Central memory CD8-positive, alpha-beta T cell (primary cell): ENCODE measurements around the gene C15orf39.
"Not testable (repeated sequence)": the region's sequence is repeated elsewhere in the genome, so short reads cannot be mapped to it uniquely, and the experiment has no call there.

Source experiments
- ATAC-seq: fragments of 150-1000 bp; cut with Tn5 transposase; replicated peaks from 2 replicates; pipeline ENCODE4 v1.10.0; 2022; ENCODE audit warnings: mild to moderate bottlenecking, moderate FRiP score, moderate number of reproducible peaks; ENCODE audit not compliant: poor library complexity, severe bottlenecking; ENCODE audit errors: extremely low read depth
- DNase-seq, 2 donors: peaks; one replicate each; pipeline ENCODE4 v3.0.0; 2021; ENCODE audit warnings: low spot score in 2 of 2
- H3K27ac Mint-ChIP-seq: one replicate; pipeline ENCODE4 v1.8.0; 2022; ENCODE audit warnings: low read depth, mild to moderate bottlenecking, moderate library complexity, mixed read lengths
- H3K27me3 Mint-ChIP-seq: one replicate; pipeline ENCODE4 v1.8.0; 2022; ENCODE audit warnings: mixed read lengths
- H3K36me3 Mint-ChIP-seq: one replicate; pipeline ENCODE4 v1.8.0; 2022; ENCODE audit warnings: mild to moderate bottlenecking, moderate library complexity, mixed read lengths; ENCODE audit not compliant: insufficient read depth
- H3K4me1 Mint-ChIP-seq: one replicate; pipeline ENCODE4 v1.8.0; 2022; ENCODE audit warnings: mixed read lengths
- H3K4me3 Mint-ChIP-seq: one replicate; pipeline ENCODE4 v1.8.0; 2022; ENCODE audit warnings: mild to moderate bottlenecking, moderate library complexity, mixed read lengths
- H3K9me3 Mint-ChIP-seq: one replicate; pipeline ENCODE4 v1.8.0; 2022; ENCODE audit warnings: mixed read lengths

C15orf39 gene

DNA sequence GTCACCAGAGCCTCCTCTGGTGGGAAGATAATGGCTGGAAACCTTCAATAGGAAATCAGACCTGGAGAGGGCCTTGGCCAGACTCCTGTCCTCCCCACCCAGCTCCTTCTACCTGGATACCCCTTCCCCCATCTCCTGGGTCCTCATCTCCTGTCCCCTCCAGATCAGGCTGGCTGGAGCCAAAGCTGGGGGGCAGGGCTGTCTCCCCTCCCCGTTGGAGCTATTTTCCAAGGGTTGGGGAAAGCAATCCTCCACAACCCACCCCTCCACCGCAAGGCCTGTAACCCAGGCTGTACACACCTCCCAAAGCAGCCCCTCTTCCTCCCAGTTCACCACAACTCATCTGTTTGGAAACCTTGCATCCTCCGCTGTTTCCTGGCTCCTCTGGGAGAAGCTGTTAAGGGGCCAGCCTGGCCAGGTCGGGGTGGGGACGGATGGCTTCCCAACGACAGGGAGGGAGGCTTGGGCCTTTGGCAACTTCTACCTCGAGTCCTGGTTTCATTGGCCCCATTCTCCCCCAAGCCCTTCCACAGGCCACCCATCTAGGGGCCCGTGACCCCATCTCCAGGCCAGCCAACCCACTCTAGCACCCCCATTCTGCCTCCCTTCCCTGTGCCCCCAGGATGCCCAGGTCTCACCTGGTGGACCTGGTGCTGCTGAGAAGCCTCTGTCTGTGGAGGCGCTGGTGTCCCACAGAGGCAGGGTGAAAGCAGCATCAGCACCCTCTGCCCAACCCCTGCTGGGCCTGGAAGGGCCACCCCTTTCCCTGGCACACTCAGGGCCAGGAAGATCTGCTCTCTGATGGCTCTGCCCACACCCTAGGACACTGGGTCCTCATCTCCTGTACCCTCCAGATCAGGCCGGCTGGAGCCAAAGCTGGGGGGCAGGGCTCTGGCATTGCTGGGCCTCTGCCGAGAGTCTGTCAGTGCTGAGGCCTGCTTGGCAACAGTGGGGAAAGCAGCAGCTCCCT is 34.4 kb downstream of the C15orf39 start:
- DNase-seq = no peak

GRCh38 chr15:75237316-75237982 is 35.8 kb downstream of the C15orf39 start:
- DNase-seq (no peak), ATAC-seq (no peak)
- H3K36me3 Mint-ChIP-seq = no peaks in the 10 kb centered on the region
- no peaks in the 10 kb centered on the region for H3K4me1 Mint-ChIP-seq
- H3K27ac Mint-ChIP-seq = no peak overlapping the region
- peaks cover 45% of the 10 kb centered on the region for H3K27me3 Mint-ChIP-seq
- H3K9me3 Mint-ChIP-seq = no peaks in the 10 kb centered on the region
- no peak overlapping the region for H3K4me3 Mint-ChIP-seq

More for the DNA sequence above, 34.4 kb downstream of the C15orf39 start:
- Mint-ChIP-seq H3K4me3 (no peak overlapping the region), H3K27ac (no peak overlapping the region), H3K36me3 (no peaks in the 10 kb centered on the region), H3K4me1 (no peaks in the 10 kb centered on the region), H3K9me3 (no peaks in the 10 kb centered on the region), H3K27me3 (peaks cover 59% of the 10 kb centered on the region)
- ATAC-seq = no peak

- Mint-ChIP-seq H3K4me1 (no peaks in the 10 kb centered on the region), H3K9me3 (no peaks in the 10 kb centered on the region), H3K27me3 (peaks cover 38% of the 10 kb centered on the region), H3K27ac (no peak overlapping the region), H3K4me3 (no peak overlapping the region), H3K36me3 (no peaks in the 10 kb centered on the region)
- DNase-seq = no peak
- no peak for ATAC-seq
These were observed 36.5 kb downstream of the C15orf39 start for GRCh38 chr15:75238150-75238549.

GRCh38 chr15:75245741-75246140 is 44.1 kb downstream of the C15orf39 start:
- H3K27me3 Mint-ChIP-seq = peaks cover 43% of the 10 kb centered on the region
- not testable (repeated sequence) for H3K4me1 Mint-ChIP-seq, H3K4me3 Mint-ChIP-seq, DNase-seq, H3K36me3 Mint-ChIP-seq, H3K9me3 Mint-ChIP-seq, ATAC-seq, H3K27ac Mint-ChIP-seq

- not testable (repeated sequence) for H3K9me3 Mint-ChIP-seq, DNase-seq, H3K4me3 Mint-ChIP-seq, H3K27ac Mint-ChIP-seq, ATAC-seq, H3K4me1 Mint-ChIP-seq, H3K36me3 Mint-ChIP-seq
- H3K27me3 Mint-ChIP-seq = peaks cover 66% of the 10 kb centered on the region
These were observed 47.3 kb downstream of the C15orf39 start for GRCh38 chr15:75248991-75249390.

DNA sequence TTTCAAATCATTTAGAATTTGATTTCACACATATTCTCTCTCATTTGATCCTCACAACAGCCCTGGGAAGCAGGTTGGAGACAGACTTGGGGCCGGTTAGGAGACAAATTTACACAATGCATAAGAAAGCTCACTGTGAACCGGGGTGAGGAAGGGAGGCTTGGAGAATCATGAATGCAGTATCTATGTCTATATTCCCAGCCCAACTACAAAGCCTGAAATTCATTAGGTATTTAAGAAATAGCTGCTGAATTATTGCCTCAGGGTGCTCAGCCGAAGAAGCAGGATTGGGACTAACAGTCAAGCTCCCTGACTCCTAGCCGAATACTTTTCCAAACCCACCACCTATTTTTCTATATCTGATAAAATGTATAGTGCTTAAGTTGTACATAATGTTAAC is 48.0 kb downstream of the C15orf39 start:
- peaks cover 66% of the 10 kb centered on the region for H3K27me3 Mint-ChIP-seq
- no peak overlapping the region for H3K4me3 Mint-ChIP-seq
- no peak overlapping the region for H3K27ac Mint-ChIP-seq
- ATAC-seq (no peak), DNase-seq (no peak)
- no peaks in the 10 kb centered on the region for H3K4me1 Mint-ChIP-seq
- no peaks in the 10 kb centered on the region for H3K36me3 Mint-ChIP-seq
- no peaks in the 10 kb centered on the region for H3K9me3 Mint-ChIP-seq

GRCh38 chr15:75251343-75251742 is 49.7 kb downstream of the C15orf39 start:
- not testable (repeated sequence) for H3K27ac Mint-ChIP-seq, H3K4me1 Mint-ChIP-seq, DNase-seq, H3K4me3 Mint-ChIP-seq, H3K36me3 Mint-ChIP-seq, ATAC-seq, H3K9me3 Mint-ChIP-seq
- peaks cover 52% of the 10 kb centered on the region for H3K27me3 Mint-ChIP-seq

DNA sequence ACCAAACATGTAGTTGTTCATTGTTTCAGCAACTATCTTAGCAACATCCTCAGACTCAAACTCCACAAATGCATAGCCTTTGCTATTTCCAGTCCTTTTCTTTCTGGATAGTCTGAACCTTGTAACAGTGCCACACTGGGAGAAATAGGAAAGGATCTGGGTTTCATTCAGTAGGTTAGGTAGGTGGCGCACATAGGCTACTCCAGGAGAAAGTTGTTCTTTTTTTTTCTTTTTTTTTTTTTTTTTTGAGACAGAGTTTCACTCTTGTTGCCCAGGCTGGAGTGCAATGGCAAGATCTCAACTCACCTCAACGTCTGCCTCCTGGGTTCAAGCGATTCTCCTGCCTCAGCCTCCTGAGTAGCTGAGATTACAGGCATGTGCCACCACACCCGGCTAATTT is 50.6 kb downstream of the C15orf39 start:
- H3K9me3 Mint-ChIP-seq, H3K4me1 Mint-ChIP-seq, H3K27ac Mint-ChIP-seq, DNase-seq, H3K4me3 Mint-ChIP-seq, ATAC-seq, H3K36me3 Mint-ChIP-seq: not testable (repeated sequence)
- peaks cover 51% of the 10 kb centered on the region for H3K27me3 Mint-ChIP-seq

- not testable (repeated sequence) for H3K36me3 Mint-ChIP-seq, DNase-seq, H3K27me3 Mint-ChIP-seq, H3K4me1 Mint-ChIP-seq, ATAC-seq, H3K9me3 Mint-ChIP-seq, H3K27ac Mint-ChIP-seq, H3K4me3 Mint-ChIP-seq
These were observed 56.4 kb downstream of the C15orf39 start, which contains the start of gene GOLGA6C for GRCh38 chr15:75258034-75258433. Gene GOLGA6C, plus strand, starts transcription at chr15:75258334. Its CDS starts 265 bp downstream, at chr15:75258599.

DNA sequence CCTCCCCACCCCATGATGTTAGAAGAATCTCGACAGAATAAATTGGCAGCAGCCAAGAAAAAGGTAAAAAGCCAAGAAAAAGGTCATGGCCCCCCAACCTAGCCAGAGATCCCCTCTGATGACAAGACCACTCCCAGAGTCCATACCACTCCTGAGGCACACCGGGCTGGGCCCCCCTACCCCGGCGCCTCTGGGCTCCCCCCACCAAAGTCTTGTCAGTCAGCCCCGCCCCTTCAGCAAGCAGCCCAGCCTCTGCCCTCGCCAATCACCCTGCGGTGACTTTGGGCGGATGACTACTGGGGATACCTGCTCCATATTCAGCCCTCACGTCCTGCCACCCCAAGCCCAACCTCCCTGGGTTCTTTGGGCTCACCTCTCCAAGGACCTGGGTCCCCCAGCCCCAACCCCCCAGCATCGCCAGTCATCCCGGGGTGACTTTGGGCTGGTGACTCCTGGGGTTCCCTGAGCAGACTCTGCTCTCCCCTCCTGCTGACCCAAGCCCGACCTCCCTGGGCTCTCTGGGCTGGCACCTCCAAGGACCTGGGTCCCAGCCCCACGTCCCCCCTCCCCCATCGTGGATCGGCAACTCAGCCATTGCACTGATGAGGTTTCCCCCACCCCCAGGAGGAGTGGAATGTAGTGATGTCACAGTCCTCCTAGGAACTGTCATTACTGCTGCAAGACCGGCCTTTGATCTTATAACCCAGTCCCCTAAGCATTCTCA is 57.1 kb downstream of the C15orf39 start:
- ATAC-seq, H3K27me3 Mint-ChIP-seq: not testable (repeated sequence)

GRCh38 chr15:75259873-75260272 is 58.2 kb downstream of the C15orf39 start:
- H3K9me3 Mint-ChIP-seq, ATAC-seq, H3K36me3 Mint-ChIP-seq, H3K27me3 Mint-ChIP-seq, DNase-seq, H3K4me3 Mint-ChIP-seq, H3K27ac Mint-ChIP-seq, H3K4me1 Mint-ChIP-seq: not testable (repeated sequence)

More for the DNA sequence above, 57.1 kb downstream of the C15orf39 start:
- not testable (repeated sequence) for H3K4me1 Mint-ChIP-seq, DNase-seq, H3K36me3 Mint-ChIP-seq, H3K27ac Mint-ChIP-seq, H3K4me3 Mint-ChIP-seq, H3K9me3 Mint-ChIP-seq
